ENCODE data around the gene SRGN.

DNA sequence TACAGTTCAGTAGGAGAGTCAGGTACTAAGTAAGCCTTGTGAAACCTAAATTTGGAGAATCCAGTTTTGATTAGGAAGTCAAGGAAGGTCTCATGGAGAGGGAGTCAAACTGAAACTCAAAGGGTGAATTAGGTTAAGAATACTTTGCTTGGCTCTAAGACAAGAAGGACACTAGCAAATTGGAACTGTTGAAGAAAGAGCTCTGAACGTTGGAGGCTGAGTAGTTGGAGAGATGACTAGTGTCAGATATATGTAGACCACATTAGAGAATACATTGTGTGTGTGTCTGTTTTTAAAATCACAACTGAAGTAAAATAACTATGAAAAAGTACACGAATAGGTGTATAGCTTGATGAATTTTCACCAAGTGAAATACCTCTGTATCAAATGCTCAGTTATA is 42.3 kb downstream of the SRGN start:
- TF ChIP-seq POLR2A (IDR thresholded peaks at IDR 0.05; ENCODE audit: insufficient read depth in 1 of 2, low read depth in 2 of 2, low read length in 2 of 2) (no peak), SP5 (CRISPR knock-in tag; IDR thresholded peaks at IDR 0.05; ENCODE audit: borderline replicate concordance, low read depth) (no peak)
- TF ChIP-seq, protein P1, sequence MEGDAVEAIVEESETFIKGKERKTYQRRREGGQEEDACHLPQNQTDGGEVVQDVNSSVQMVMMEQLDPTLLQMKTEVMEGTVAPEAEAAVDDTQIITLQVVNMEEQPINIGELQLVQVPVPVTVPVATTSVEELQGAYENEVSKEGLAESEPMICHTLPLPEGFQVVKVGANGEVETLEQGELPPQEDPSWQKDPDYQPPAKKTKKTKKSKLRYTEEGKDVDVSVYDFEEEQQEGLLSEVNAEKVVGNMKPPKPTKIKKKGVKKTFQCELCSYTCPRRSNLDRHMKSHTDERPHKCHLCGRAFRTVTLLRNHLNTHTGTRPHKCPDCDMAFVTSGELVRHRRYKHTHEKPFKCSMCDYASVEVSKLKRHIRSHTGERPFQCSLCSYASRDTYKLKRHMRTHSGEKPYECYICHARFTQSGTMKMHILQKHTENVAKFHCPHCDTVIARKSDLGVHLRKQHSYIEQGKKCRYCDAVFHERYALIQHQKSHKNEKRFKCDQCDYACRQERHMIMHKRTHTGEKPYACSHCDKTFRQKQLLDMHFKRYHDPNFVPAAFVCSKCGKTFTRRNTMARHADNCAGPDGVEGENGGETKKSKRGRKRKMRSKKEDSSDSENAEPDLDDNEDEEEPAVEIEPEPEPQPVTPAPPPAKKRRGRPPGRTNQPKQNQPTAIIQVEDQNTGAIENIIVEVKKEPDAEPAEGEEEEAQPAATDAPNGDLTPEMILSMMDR (CRISPR knock-in tag; IDR thresholded peaks at IDR 0.05), result no peak
